Uterus (tissue), 2 donors: ENCODE results near the gene ADAMTS18.

Source experiments
- CTCF ChIP-seq, 4 experiments: fragments of 200-600 bp in 2 of 4; fragments of 450-650 bp in 2 of 4; sonication (generic) in 2 of 4; IDR thresholded peaks; one replicate each; pipeline ENCODE4 v1.5.1; 2016 to 2019; ENCODE audit warnings: antibody characterized with exemption in 4 of 4, mild to moderate bottlenecking in 2 of 4, moderate library complexity in 1 of 4
- POLR2A ChIP-seq, 2 donors: fragments of 450-650 bp; IDR thresholded peaks; one replicate each; pipeline ENCODE4 v1.6.1; 2016; ENCODE audit warnings: antibody characterized with exemption in 2 of 2, mild to moderate bottlenecking in 1 of 2, moderate library complexity in 1 of 2

- TF ChIP-seq CTCF (IDR thresholded peaks at IDR 0.05) (no peak), POLR2A (IDR thresholded peaks at IDR 0.05) (no peak)
These were observed 90.5 kb downstream of the ADAMTS18 start for GRCh38 chr16:77344341-77344740.
